HG03575 (cell line): ENCODE measurements around the gene PTPRK.
"Not testable (repeated sequence)": the region's sequence is repeated elsewhere in the genome, so short reads cannot be mapped to it uniquely, and the experiment has no call there.

ENCODE experiments used
- ATAC-seq: cut with Tn5 transposase; IDR thresholded peaks from one replicate; pipeline ENCODE4 v1.9.1; 2021; ENCODE audit not compliant: unreplicated experiment, insufficient number of reproducible peaks, low FRiP score; ENCODE audit errors: extremely low read depth

The PTPRK gene

DNA sequence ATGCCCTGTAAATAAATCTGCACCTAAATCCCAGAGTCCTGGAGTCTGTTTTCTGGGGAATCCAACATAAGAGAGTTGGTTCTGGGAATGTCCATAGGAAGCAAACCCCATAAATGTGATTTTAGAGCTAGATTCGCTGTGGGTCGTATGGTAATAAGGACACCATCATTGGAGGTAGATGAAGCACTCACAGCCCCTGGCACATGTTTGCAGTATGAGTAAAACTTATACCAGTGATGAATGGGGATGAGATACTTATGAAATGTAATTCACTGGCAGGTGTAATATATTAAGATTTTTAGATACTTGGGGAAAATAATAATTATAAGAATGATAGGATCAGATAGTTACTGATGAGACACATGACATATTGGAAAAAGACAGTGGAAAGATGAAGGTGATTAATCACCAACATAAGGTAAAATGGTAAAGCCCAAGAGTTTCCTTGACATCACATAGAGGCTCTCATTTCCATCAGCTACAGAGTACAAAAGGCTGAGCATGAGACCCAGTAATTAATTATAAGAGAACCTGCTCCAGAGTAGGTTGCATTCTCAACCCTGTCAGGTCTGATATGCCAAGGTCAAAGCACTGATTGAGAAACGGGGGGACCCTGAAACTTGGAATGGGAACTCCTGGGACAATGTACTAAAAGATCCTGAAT is 574.8 kb downstream of the PTPRK start:
- no peak for ATAC-seq

DNA sequence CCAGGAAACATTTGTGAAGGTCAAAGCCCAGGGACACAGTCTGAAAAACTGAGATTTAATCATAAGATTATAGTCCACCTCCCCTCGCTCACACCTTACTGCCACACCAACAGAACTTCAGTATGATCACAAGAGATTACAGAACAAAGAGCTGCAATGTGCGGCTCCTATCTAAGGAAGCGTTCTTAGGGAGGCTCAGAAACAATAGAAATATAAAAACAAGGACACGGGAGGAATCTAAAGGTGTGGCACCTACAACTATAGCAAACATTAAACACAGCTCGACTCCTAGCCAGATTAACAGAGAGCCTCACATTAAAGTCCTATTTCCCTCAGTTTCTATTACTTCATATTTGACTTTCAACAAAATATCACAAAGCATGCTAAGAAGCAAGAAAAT is 579.2 kb downstream of the PTPRK start:
- ATAC-seq = no peak

DNA sequence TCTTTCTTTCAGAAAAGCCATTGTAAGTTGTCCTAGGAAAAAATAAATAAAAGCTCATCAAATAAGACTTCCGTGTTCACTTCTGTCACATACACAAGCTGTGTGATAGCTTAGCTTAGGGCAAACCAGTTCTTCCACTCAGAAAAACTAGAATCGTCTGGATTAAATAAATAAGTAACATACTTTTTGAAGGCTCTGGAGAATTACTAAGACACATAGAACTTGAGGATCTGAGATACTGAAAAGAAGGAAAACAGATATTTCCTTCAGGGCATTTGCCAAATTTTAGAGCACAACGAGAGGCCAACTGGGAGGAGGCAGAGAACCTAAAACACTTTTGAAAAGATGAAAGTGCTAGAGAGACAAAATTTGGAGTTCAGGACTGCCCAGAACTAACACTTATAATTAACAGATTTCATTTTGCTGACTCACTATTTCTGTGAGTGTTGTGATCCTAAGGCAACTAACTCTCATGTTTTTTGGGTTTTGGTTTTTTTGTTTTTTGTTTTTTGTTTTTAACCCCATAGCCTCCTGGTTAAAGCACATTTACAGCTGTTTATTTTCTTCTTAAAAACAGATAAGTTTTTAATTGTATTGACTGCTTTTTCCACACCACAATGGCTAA is 580.8 kb downstream of the PTPRK start:
- ATAC-seq = no peak

DNA sequence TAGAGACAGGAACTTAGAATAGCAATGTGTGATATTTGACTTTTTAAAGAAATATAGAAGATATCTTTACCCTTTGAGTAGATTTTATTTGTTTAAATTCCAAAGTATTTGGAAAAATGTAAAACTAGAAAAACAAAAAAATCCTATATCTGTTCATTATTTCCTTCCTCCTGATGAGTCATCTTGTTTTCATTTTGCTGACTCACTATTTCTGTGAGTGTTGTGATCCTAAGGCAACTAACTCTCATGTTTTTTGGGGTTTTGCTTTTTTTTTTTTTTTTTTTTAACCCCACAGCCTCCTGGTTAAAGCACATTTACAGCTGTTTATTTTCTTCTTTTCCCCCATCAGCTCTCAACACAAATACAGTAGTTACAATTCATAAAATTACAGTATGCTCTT is 581.7 kb downstream of the PTPRK start:
- ATAC-seq = no peak

DNA sequence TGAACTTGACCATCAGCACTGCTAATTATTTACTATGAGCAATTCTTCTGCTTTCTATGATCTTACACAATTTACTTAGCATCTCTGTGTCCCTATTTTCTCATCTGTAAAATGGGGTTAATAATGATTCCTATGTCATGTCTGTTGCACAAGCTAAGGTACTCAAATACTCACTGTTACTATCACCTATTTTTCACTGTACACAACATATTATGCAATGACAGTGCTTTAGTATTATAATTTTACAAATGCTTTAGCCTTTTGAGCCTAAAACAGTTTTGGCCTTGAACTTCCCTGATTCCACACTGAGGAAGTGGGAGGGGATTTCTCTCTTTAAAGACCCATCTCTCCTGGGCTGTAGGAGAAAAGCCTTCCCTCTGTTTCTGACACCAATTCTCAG is 582.7 kb downstream of the PTPRK start:
- no peak for ATAC-seq

DNA sequence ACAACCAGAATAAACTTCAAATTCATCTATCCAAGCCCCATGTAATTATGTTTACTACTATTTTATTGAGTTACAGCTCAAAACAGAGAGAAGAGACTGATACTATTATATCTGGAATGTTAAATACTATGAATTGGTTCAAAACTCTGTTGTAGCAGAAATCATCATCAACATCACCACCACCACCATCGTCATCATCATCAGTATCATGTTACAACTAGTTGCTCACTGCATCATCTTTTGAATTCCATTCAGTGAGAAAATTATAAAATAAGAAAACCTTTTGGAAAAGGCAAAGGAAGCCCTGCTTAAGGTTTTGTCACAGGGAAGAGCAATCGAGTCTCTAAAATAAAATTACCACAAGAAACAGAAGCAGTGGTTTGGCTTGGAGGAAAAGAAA is 583.3 kb downstream of the PTPRK start:
- no peak for ATAC-seq

DNA sequence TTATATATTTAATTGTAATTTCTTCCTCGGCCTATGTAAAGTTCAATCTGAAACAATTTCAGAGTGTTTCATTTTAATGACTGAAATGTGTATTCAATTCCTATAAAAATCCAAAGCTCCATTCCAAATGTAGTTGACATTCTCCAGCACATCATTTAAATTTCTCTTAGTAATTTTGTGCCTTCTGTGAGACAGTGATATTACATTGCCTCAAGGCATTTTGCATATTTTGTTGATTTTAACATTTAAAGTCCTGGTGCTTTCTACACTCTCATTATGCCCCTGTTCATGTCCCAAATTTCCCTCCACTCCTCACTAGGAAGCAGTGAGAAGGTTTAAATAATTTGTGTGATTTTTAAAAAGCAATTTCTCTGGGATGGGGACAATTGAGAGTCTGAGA is 585.4 kb downstream of the PTPRK start:
- no peak for ATAC-seq

DNA sequence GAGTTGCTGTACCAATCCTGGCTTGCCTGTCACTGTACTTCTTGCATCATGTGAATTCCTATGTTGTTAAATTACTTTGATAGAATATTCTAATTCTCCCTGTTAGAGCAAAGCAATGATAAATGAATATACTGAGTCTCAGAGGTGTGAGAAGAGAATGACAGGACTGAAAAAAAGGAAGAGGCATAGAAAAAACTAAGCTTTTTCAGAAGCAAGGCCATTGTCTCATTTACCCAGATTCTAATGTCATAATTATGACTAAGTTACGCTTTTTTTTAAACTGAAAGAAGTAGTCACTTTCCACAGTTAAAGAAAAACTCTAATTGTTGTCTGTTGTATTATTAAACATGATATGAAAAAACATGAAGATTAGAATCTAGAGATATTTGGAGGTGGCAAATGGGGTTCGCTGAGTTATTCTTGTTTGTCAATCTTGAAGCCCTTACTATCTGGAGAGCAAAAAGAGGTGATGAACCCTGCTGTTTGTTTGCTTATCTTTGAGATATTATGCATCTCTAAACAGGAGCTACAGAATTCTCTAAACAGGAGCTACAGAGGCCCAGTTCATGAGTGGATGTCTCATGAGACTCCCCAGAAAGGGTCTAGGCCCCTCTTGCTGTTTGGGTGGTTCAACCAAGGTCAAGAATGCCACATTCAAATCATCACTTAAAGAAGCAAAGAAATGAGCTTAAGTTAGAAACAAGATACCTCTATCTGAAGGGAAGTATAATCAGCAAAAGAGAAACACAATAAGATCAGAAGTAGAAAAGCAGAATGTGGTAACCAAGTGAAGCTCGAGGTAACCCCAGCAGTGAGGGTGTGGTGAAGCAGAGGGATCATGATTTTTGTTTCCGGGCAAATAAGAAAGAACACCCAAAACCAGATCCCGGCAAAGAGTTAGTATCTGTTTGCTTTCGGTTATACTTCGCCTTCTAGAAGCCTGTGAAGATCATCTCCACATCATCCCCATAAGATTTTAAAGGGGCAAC is 586.3 kb downstream of the PTPRK start:
- ATAC-seq = no peak

DNA sequence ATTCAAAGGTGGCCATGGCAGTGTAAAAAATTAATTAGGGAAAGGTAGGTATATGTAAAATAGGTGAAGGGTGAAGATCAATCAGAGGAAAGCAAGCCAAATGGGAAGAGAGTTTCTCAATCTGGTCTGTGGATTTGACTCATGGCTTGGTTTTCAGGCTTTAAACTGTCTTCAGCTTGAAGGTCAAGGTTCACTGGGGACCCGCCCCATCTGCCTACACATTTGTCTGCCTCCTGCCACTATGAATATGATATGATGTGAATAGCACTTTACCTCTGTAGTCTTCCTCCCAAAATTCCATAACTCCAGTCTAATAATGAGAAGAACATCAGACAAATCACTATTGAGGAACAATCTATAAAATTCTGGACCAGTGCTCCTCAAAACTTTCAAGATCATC is 587.3 kb downstream of the PTPRK start:
- no peak for ATAC-seq

DNA sequence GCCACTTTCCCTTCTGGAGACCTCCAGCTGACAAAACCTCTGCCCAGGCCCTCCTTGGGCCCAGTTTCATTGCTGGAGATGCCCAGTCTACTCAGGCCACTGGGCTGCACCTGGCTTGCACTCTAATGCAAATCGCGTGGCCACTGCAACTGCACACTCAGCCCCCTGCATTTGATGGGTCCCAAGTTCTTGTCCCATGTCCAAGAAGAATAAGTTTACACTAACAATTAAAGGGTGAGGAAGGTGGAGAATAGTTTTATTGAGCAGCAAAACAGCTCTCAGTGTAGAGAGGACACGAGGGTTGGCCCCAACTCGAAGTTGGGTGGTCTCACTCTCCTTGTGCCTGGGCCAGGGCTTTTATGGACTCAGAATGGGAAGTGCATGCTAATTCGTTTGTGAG is 587.7 kb downstream of the PTPRK start:
- ATAC-seq = no peak

DNA sequence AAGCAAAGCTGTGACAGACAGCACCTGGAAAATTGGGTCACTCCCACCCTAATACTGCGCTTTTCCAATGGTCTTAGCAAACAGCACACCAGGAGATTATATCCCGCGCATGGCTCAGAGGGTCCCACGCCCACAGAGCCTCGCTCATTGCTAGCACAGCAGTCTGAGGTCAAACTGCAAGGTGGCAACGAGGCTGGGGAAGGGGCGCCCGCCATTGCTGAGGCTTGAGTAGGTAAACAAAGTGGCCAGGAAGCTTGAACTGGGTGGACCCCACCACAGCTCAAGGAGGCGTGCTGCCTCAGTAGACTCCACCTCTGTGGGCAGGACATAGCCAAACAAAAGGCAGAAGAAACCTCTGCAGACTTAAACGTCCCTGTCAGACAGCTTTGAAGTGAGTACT is 594.0 kb downstream of the PTPRK start:
- ATAC-seq = not testable (repeated sequence)

DNA sequence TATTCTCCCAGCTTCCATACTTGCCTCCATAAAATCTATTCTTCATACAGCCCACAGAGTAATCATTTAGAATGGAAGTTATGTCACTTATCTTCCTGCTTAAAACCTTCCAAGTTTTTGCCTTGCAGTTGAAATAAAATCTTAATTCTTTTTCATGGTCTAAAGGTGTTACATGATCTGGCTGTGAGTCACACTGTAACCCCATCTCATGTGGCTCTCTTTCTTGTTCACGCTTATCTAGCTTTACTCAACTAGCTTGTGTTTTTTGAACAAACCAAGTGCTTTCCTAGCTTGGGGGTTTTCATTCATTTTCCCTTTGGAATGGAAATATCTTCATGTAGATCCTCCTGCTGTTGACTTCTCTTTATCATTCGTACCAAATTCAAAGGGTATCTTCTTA is 596.0 kb downstream of the PTPRK start:
- no peak for ATAC-seq

DNA sequence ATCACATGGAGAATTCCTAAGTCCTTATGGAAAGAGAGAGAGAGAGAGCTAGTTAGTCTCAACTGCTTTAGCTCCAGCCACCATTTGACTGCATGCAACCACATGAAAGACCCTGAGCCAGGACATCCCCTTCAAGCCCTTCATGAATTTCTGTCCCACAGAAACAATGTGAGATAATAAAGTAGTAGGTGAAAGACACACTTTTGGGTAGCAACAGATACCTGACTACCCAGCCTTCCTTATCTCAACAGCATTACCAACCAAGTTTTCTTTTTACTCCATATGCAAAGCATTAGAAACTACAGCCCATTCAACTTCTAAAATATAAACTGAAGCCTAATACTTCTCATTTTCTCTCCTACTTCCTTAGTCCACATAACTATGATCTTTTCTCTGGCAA is 596.4 kb downstream of the PTPRK start:
- no peak for ATAC-seq

DNA sequence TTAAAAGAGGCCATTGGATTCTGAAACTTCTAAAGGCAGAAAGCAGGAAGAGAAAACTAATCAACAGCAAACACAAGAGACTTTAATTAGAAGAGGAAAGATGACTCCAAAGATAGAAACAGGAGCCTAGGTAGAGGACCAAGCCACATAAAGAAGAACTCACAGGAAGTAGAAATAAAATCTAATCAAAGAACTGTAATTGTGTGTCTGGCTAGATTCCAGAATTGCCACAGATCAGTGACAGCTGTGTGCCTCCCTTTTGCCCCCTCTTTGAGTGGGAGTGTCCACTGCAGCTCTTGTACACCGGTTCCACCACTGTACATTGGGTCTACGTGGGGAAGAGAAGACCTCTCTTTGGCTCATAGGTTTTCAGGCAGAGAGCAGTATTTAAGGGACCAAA is 597.3 kb downstream of the PTPRK start:
- ATAC-seq = no peak

DNA sequence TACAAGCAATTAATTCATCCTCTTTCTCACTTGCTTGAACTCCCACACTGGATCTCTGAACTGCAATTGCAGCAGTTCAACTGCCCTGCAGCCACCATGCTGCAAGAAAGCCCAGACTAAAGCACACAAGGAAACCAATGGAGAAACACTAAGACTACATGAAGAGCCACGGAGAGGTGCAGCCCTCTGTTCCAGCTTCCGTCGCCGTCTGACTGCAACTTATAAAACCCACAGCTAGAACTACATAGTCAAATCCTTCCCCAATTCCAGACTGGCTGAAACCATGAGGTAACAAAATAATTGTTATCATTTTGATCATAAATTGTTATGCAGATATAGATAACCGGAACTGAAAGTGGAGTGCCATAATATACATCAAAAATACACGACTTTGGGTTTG is 598.4 kb downstream of the PTPRK start:
- no peak for ATAC-seq

DNA sequence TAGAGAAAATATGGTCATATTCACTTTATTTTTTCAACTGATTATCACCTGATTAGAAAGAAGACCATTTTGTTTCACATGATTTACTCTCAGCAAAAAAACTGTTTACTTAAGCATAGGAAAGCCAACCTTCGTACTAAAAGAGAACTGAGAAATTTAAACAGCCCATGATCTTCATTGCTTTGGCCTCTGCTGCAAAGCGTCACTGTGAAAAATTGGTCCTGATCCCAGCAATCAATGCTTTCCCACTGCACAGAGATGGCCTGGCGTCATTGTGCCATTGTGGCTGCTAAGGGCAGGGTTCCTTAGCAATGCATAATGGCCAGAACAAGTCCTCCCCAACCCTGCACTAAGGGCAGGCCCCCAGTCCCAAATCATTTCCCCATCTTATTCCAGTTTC is 599.6 kb downstream of the PTPRK start:
- ATAC-seq = no peak
